GM19463 (cell line): ENCODE measurements around the gene ZNF614.
"Not testable (repeated sequence)": the region's sequence is repeated elsewhere in the genome, so short reads cannot be mapped to it uniquely, and the experiment has no call there.

Source experiments
- ATAC-seq: cut with Tn5 transposase; IDR thresholded peaks from one replicate; pipeline ENCODE4 v1.9.1; 2021; ENCODE audit warnings: mild to moderate bottlenecking, moderate library complexity; ENCODE audit not compliant: unreplicated experiment

Gene ZNF614

GRCh38 chr19:51993422-51993821, 34.8 kb downstream of the ZNF614 start:
- no peak for ATAC-seq

- no peak for ATAC-seq
Observed at GRCh38 chr19:51986309-51987291, 41.6 kb downstream of the ZNF614 start, which contains the start of gene ZNF350. Gene ZNF350, minus strand, starts transcription at chr19:51986840. Its CDS starts 12,480 bp downstream, at chr19:51974360.

GRCh38 chr19:51983361-51983760, 44.8 kb downstream of the ZNF614 start:
- no peak for ATAC-seq

GRCh38 chr19:51980926-51981325, 47.3 kb downstream of the ZNF614 start:
- ATAC-seq: not testable (repeated sequence)

- no peak for ATAC-seq
Observed at GRCh38 chr19:51980116-51980736, 48.0 kb downstream of the ZNF614 start.

GRCh38 chr19:51978882-51979281, 49.3 kb downstream of the ZNF614 start:
- ATAC-seq: no peak

- ATAC-seq: no peak
Observed at GRCh38 chr19:51977346-51977745, 50.8 kb downstream of the ZNF614 start.

GRCh38 chr19:51976852-51977251, 51.3 kb downstream of the ZNF614 start:
- no peak for ATAC-seq

- not testable (repeated sequence) for ATAC-seq
Observed at GRCh38 chr19:51975787-51976186, 52.4 kb downstream of the ZNF614 start.

GRCh38 chr19:51971624-51972023, 56.6 kb downstream of the ZNF614 start:
- no peak for ATAC-seq

- no peak for ATAC-seq
Observed at GRCh38 chr19:51970718-51971117, 57.5 kb downstream of the ZNF614 start.

- no peak for ATAC-seq
Observed at GRCh38 chr19:51965583-51965982, 62.6 kb downstream of the ZNF614 start.
